NT2/D1 (cell line): Measurements from ENCODE around the gene OR52K1.

Source experiments
- DNase-seq: peaks from one replicate; pipeline ENCODE4 v3.0.0-alpha.2; 2011; ENCODE audit warnings: low read depth, low spot score
- H3K27me3 ChIP-seq: 2 replicates; pipeline ENCODE4 v1.6.0; 2011; ENCODE audit warnings: mild to moderate bottlenecking; ENCODE audit not compliant: insufficient read length, insufficient read depth
- H3K36me3 ChIP-seq: 2 replicates; pipeline ENCODE4 v1.6.1; 2011; ENCODE audit warnings: mild to moderate bottlenecking, low read length, mixed read lengths; ENCODE audit not compliant: insufficient read depth, insufficient read length
- H3K4me1 ChIP-seq: 2 replicates; pipeline ENCODE4 v1.5.1; 2011; ENCODE audit not compliant: insufficient read depth, insufficient read length
- H3K4me3 ChIP-seq: 2 replicates; pipeline ENCODE4 v1.5.1; 2011; ENCODE audit warnings: low read depth; ENCODE audit not compliant: insufficient read length
- H3K9ac ChIP-seq: 2 replicates; pipeline ENCODE4 v1.6.0; 2011; ENCODE audit warnings: low read depth; ENCODE audit not compliant: insufficient read length
- H3K9me3 ChIP-seq: 2 replicates; pipeline ENCODE4 v1.5.1; 2011; ENCODE audit warnings: mild to moderate bottlenecking, low read length; ENCODE audit not compliant: insufficient read depth
- SUZ12 ChIP-seq: IDR thresholded peaks from 2 replicates; pipeline ENCODE4 v1.6.1; 2011; ENCODE audit not compliant: insufficient read length, insufficient read depth; ENCODE audit errors: extremely low read depth
- YY1 ChIP-seq: IDR thresholded peaks from 2 replicates; pipeline ENCODE4 v1.6.1; 2011; ENCODE audit not compliant: insufficient read length, insufficient read depth
- ZNF274 ChIP-seq: IDR thresholded peaks from 2 replicates; pipeline ENCODE4 v1.6.1; 2011; ENCODE audit warnings: mild to moderate bottlenecking, low read depth, low read length

OR52K1 gene

DNA sequence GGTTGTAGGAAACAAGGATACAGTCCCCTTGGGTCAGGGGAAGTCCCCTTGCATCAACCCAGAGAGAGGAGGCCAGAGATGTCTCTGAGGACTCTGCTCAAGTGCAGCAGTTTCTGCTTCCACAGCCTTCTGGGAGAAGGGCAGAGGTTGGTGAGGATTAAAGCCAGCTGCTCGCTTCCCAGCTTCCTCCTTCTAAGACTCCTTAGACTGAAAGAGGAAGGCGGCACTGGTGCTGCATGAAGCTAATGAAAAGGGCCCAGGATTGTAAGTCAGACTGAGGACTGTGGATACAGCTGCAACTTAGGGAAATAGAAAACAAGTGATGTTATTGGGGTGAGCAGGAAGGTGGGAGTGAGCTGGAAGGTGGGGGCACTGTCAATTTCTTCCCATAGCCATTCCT, at the start of gene OR52K1:
OR52K1 (plus strand) TSS at position 202 of the 400 bp plus-strand sequence. CDS start 6,255 bp downstream, outside the sequence.
- TF ChIP-seq SUZ12 (no peak), ZNF274 (no peak), YY1 (no peak)
- Histone ChIP-seq H3K27me3 (no peaks in the 10 kb centered on the region), H3K4me3 (no peak within 1 kb of the TSS), H3K4me1 (no peaks in the 10 kb centered on the region), H3K9me3 (no peaks in the 10 kb centered on the region), H3K9ac (no peak within 1 kb of the TSS), H3K36me3 (no peaks in the 10 kb centered on the region)
- DNase-seq, result no peak

DNA sequence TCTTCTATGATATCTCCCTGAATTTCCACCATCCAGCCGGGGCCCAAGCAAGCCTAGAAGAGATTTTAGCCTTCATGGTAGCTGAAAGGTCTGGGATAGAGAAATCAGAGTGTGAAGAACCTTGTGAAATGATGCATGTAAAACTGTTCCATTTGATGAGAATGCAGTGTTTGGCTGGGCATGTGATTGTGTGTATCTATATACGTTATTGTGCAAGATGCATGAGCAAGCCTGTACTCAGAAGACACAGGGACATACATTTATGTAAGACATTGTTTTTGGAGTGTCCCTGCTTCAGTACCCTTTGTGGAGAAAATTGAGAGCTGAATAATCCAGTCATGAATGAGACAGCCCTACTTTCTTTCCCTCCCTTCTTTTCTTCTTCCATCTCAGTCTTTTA, 48.6 kb upstream of the OR52K1 start:
- no peaks in the 10 kb centered on the region for H3K27me3 ChIP-seq
- no peaks in the 10 kb centered on the region for H3K9me3 ChIP-seq
- no peak overlapping the region for H3K9ac ChIP-seq
- no peaks in the 10 kb centered on the region for H3K4me1 ChIP-seq
- TF ChIP-seq SUZ12, result no peak
- TF ChIP-seq ZNF274, result no peak
- TF ChIP-seq YY1, result no peak
- no peak for DNase-seq
- no peak overlapping the region for H3K4me3 ChIP-seq
- no peaks in the 10 kb centered on the region for H3K36me3 ChIP-seq

DNA sequence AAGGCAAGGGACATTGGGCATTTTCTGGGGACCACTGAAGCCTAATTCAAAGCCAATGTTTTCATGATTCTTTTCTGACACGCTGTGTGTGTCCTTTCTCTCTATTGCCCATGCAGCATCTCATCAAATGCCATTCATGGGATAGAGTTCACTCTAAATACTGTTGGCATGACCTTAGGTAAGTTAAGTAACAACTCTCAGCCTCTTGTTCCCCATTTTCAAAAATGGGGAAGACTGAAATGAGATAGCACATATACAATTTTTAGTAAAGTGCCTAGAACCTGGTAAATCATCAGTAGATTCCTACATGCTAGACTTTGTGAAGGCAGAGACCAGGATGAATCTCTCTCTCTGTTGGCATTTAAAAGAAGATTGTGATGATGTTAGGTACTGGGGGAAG, 46.0 kb upstream of the OR52K1 start:
- no peaks in the 10 kb centered on the region for H3K9me3 ChIP-seq
- no peak for TF ChIP-seq ZNF274
- TF ChIP-seq YY1, result no peak
- TF ChIP-seq SUZ12, result no peak
- no peaks in the 10 kb centered on the region for H3K27me3 ChIP-seq
- no peak overlapping the region for H3K9ac ChIP-seq
- DNase-seq, result no peak
- H3K4me1 ChIP-seq, result no peaks in the 10 kb centered on the region
- H3K4me3 ChIP-seq, result no peak overlapping the region
- H3K36me3 ChIP-seq, result no peaks in the 10 kb centered on the region

DNA sequence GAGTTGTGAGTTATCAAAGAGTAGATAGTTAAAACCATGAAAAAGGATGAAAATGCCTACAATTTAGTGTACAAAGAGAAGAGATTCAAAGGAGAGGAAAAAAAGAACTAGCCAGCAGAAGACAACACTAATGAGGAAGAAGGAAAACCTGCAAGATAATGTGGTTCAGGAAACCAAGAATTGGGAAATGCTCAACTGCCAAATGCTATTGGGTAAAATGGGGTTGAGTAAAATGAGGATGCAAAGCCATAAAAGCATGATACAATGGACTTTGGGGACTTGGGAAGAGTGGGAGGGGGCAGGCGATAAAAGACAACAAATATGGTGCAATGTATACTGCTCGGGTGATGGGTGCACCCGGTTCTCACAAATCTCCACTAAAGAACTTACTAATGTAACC, 40.9 kb upstream of the OR52K1 start:
- H3K4me1 ChIP-seq, result no peaks in the 10 kb centered on the region
- TF ChIP-seq SUZ12 (no peak), YY1 (no peak), ZNF274 (no peak)
- H3K9ac ChIP-seq, result no peak overlapping the region
- no peak overlapping the region for H3K4me3 ChIP-seq
- no peaks in the 10 kb centered on the region for H3K36me3 ChIP-seq
- no peak for DNase-seq
- H3K27me3 ChIP-seq, result no peaks in the 10 kb centered on the region
- no peaks in the 10 kb centered on the region for H3K9me3 ChIP-seq

DNA sequence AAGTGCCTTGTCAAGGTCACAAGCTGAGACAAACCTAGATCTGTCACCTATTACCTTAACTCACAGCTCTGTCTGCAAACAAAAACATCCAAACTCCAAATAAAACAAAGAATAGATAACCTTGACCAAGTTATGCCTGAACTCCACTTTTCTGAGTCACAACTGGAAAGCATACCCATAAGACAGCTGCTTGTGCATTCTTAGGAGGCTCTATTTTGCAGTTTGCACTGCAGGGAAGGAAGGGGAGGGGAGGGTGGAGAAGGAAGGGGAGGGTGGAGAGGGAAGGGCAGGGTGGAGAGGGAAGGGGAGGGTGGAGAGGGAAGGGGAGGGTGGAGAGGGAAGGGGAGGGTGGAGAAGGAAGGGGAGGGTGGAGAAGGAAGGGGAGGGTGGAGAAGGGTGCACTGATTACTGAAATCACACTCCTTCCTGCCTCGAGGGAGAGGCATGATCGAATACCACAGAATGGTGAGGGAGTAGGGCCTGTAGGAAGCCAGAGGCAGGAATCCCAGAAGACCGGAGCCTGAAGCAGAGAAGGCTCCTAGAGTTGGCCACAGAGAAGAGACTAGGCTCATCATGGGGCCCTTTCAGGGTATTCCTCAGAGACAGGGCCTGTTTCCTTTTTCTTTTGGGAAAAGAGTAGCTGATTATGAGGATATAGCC, 39.1 kb upstream of the OR52K1 start:
- Histone ChIP-seq H3K9ac (no peak overlapping the region), H3K36me3 (no peaks in the 10 kb centered on the region), H3K27me3 (no peaks in the 10 kb centered on the region), H3K4me3 (no peak overlapping the region), H3K4me1 (no peaks in the 10 kb centered on the region), H3K9me3 (no peaks in the 10 kb centered on the region)
- DNase-seq, result no peak
- no peak for TF ChIP-seq YY1
- no peak for TF ChIP-seq SUZ12
- TF ChIP-seq ZNF274, result no peak

GRCh38 chr11:4448995-4449394, 33.5 kb upstream of the OR52K1 start, which contains the start of gene OR52K2:
Gene OR52K2, plus strand, starts transcription at chr11:4449295. Its CDS starts 45 bp downstream, at chr11:4449340.
- H3K9me3 ChIP-seq, result peaks cover 1% of the 10 kb centered on the region; the same call in 1 of the 2 replicates
- H3K9ac ChIP-seq, result no peak within 1 kb of the TSS
- DNase-seq, result no peak
- H3K4me1 ChIP-seq, result no peaks in the 10 kb centered on the region
- no peaks in the 10 kb centered on the region for H3K36me3 ChIP-seq
- TF ChIP-seq SUZ12 (no peak), ZNF274 (no peak), YY1 (no peak)
- no peaks in the 10 kb centered on the region for H3K27me3 ChIP-seq
- no peak within 1 kb of the TSS for H3K4me3 ChIP-seq

- H3K27me3 ChIP-seq, result no peaks in the 10 kb centered on the region
- H3K4me1 ChIP-seq, result no peaks in the 10 kb centered on the region
- H3K9ac ChIP-seq, result no peak overlapping the region
- no peaks in the 10 kb centered on the region for H3K36me3 ChIP-seq
- DNase-seq, result no peak
- H3K9me3 ChIP-seq, result peaks cover 12% of the 10 kb centered on the region; the same call in 1 of the 2 replicates
- no peak overlapping the region for H3K4me3 ChIP-seq
- TF ChIP-seq SUZ12 (no peak), ZNF274 (no peak)
Observed at GRCh38 chr11:4453118-4453517, 29.3 kb upstream of the OR52K1 start.
